Stimulated activated CD8-positive, alpha-beta memory T cell treated with anti-CD3 and anti-CD28 coated beads, Interleukin-4, amount 100 ng/mL, for 1 hour (primary cell): Measurements from ENCODE around the gene SPTAN1.

ENCODE experiments used
- DNase-seq, 2 donors: peaks; one replicate each; pipeline ENCODE4 v3.0.0-alpha.2; 2020; ENCODE audit warnings: low read depth in 2 of 2, low spot score in 1 of 2

SPTAN1 gene

GRCh38 chr9:128631636-128632035, 79.2 kb downstream of the SPTAN1 start:
- no peak for DNase-seq

GRCh38 chr9:128632066-128632465, 79.7 kb downstream of the SPTAN1 start:
- no peak for DNase-seq

GRCh38 chr9:128632486-128632885, 80.1 kb downstream of the SPTAN1 start:
- no peak for DNase-seq

- no peak for DNase-seq
These were observed 80.7 kb downstream of the SPTAN1 start for GRCh38 chr9:128633057-128633456.

- no peak for DNase-seq
These were observed 81.2 kb downstream of the SPTAN1 start for GRCh38 chr9:128633601-128634000.

GRCh38 chr9:128634111-128634510, 81.7 kb downstream of the SPTAN1 start:
- DNase-seq, result no peak

GRCh38 chr9:128634651-128635262, 82.4 kb downstream of the SPTAN1 start:
- DNase-seq, result no peak

- no peak for DNase-seq
These were observed 83.1 kb downstream of the SPTAN1 start for GRCh38 chr9:128635266-128636023.

- no peak for DNase-seq
These were observed 83.6 kb downstream of the SPTAN1 start for GRCh38 chr9:128636024-128636390.

GRCh38 chr9:128636556-128637530, 84.5 kb downstream of the SPTAN1 start:
- no peak for DNase-seq

GRCh38 chr9:128637656-128638055, 85.3 kb downstream of the SPTAN1 start:
- no peak for DNase-seq

- DNase-seq, result no peak
These were observed 86.2 kb downstream of the SPTAN1 start for GRCh38 chr9:128638580-128638979.

GRCh38 chr9:128640603-128641002, 88.2 kb downstream of the SPTAN1 start:
- no peak for DNase-seq

- no peak for DNase-seq
These were observed 90.4 kb downstream of the SPTAN1 start for GRCh38 chr9:128642675-128643245.

- no peak for DNase-seq
These were observed 91.3 kb downstream of the SPTAN1 start for GRCh38 chr9:128643519-128644300.

GRCh38 chr9:128648206-128648605, 95.8 kb downstream of the SPTAN1 start:
- DNase-seq, result peak; percentile 32 to 51

GRCh38 chr9:128651798-128652197, 99.4 kb downstream of the SPTAN1 start:
- DNase-seq, result no peak

- no peak for DNase-seq
These were observed 101.5 kb downstream of the SPTAN1 start for GRCh38 chr9:128653908-128654307.

- no peak for DNase-seq
These were observed 102.1 kb downstream of the SPTAN1 start for GRCh38 chr9:128654481-128654880.
